ENCODE measurements around the gene LMLN. TPM values are rescaled to one million over a fixed set of nuclear protein-coding genes. Genes with fewer than 3 reads are reported as not detected.

LMLN gene
- total RNA-seq, 1 experiment from 2014 or later = 2.8 TPM

- Histone ChIP-seq H3K36me3 (ENCODE audit: insufficient read depth, low read length) (no peaks in the 10 kb centered on the region), H2AFZ (ENCODE audit: low read length) (no peak overlapping the region), H3K4me3 (ENCODE audit: low read length) (no peak overlapping the region), H3K4me2 (ENCODE audit: low read depth, low read length, poor library complexity, severe bottlenecking) (no peak overlapping the region), H3K27me3 (ENCODE audit: low read length) (no peaks in the 10 kb centered on the region), H3K4me1 (ENCODE audit: low read length) (peaks cover 4% of the 10 kb centered on the region), H3K27ac (ENCODE audit: low read length) (no peak overlapping the region), H3K9ac (ENCODE audit: low read length) (no peak overlapping the region), H3K9me2 (replicated peaks; ENCODE audit: insufficient read depth, low read length) (no peaks in the 10 kb centered on the region), H4K20me1 (ENCODE audit: insufficient read depth, low read depth, low read length) (no peaks in the 10 kb centered on the region), H3K79me2 (ENCODE audit: low read length) (no peaks in the 10 kb centered on the region), H3K9me3 (ENCODE audit: low read length) (no peaks in the 10 kb centered on the region)
- DNase-seq = no peak
Measured at GRCh38 chr3:198065897-198066296, 105.9 kb downstream of the LMLN start.

DNA sequence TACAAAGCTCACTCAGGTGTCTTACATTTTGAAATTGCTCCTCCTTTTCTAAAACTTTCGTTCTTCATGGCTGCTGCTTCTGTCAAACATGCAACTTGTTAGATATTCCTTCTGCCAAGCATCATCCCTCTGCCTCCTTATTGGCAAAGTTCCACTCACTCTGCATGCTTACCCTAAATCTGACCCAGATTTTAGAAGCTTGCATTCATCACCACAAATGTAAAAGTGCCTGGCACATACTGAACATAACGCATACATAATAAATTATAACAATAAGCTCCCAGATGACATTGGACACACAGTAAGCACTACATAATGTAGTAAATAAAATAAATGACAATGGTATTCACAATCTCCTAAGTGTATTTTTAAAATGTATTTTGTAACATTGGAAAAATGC is 107.4 kb downstream of the LMLN start:
- Histone ChIP-seq H3K4me3 (ENCODE audit: low read length) (no peak overlapping the region), H3K36me3 (ENCODE audit: insufficient read depth, low read length) (no peaks in the 10 kb centered on the region), H3K27me3 (ENCODE audit: low read length) (no peaks in the 10 kb centered on the region), H3K9me2 (replicated peaks; ENCODE audit: insufficient read depth, low read length) (no peaks in the 10 kb centered on the region), H2AFZ (ENCODE audit: low read length) (no peak overlapping the region), H3K9ac (ENCODE audit: low read length) (no peak overlapping the region), H3K4me2 (ENCODE audit: low read depth, low read length, poor library complexity, severe bottlenecking) (no peak overlapping the region), H4K20me1 (ENCODE audit: insufficient read depth, low read depth, low read length) (no peaks in the 10 kb centered on the region), H3K79me2 (ENCODE audit: low read length) (no peaks in the 10 kb centered on the region), H3K9me3 (ENCODE audit: low read length) (no peaks in the 10 kb centered on the region), H3K27ac (ENCODE audit: low read length) (no peak overlapping the region), H3K4me1 (ENCODE audit: low read length) (peaks cover 4% of the 10 kb centered on the region)
- no peak for DNase-seq

GRCh38 chr3:198070871-198071270 is 110.9 kb downstream of the LMLN start:
- no peak for DNase-seq
- H3K4me1 ChIP-seq (ENCODE audit: low read length) = peaks cover 4% of the 10 kb centered on the region
- H3K4me2 ChIP-seq (ENCODE audit: low read depth, low read length, poor library complexity, severe bottlenecking) = no peak overlapping the region
- no peak overlapping the region for H3K27ac ChIP-seq (ENCODE audit: low read length)
- H4K20me1 ChIP-seq (ENCODE audit: insufficient read depth, low read depth, low read length) = no peaks in the 10 kb centered on the region
- H3K9ac ChIP-seq (ENCODE audit: low read length) = no peak overlapping the region
- no peaks in the 10 kb centered on the region for H3K27me3 ChIP-seq (ENCODE audit: low read length)
- no peaks in the 10 kb centered on the region for H3K9me2 ChIP-seq (replicated peaks; ENCODE audit: insufficient read depth, low read length)
- no peaks in the 10 kb centered on the region for H3K36me3 ChIP-seq (ENCODE audit: insufficient read depth, low read length)
- no peak overlapping the region for H2AFZ ChIP-seq (ENCODE audit: low read length)
- H3K9me3 ChIP-seq (ENCODE audit: low read length) = no peaks in the 10 kb centered on the region
- H3K4me3 ChIP-seq (ENCODE audit: low read length) = no peak overlapping the region
- H3K79me2 ChIP-seq (ENCODE audit: low read length) = no peaks in the 10 kb centered on the region

DNA sequence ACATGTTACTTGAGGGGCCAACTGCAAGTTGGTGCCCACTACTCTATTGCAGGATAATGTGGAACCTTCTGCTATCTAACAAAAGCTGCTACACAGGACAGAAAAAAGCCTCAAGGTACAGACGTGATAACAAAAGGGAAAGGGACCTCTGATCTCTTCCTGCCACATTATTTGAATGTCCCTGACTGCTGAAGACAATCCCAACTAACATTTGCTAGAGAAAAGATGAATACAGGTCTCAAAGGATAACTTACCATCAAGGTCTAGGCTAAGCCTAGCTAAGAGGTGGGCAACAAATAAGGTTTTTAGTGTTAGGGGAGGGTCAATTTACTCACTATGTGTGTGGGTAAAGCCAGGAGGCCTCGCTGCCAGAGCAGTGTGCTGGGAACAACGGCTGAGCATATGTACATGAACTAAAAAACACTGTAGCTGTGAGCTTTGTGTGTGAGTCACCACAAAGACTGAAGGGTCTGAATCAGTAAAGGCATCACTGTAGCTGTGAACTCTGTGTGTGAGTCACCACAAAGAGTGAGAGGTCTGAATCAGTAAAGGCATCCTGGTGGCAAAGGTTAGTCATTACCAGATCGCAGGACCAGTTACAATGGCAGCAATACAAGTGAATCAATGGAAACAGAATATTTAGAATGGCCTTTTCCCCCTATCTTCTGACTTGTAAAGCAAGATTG is 111.7 kb downstream of the LMLN start:
- H3K4me2 ChIP-seq (ENCODE audit: low read depth, low read length, poor library complexity, severe bottlenecking) = no peak overlapping the region
- no peak overlapping the region for H3K4me3 ChIP-seq (ENCODE audit: low read length)
- no peaks in the 10 kb centered on the region for H3K36me3 ChIP-seq (ENCODE audit: insufficient read depth, low read length)
- DNase-seq = peak; percentile 48
- H3K79me2 ChIP-seq (ENCODE audit: low read length) = no peaks in the 10 kb centered on the region
- no peaks in the 10 kb centered on the region for H3K27me3 ChIP-seq (ENCODE audit: low read length)
- no peaks in the 10 kb centered on the region for H4K20me1 ChIP-seq (ENCODE audit: insufficient read depth, low read depth, low read length)
- peaks cover 4% of the 10 kb centered on the region for H3K4me1 ChIP-seq (ENCODE audit: low read length)
- no peak overlapping the region for H3K9ac ChIP-seq (ENCODE audit: low read length)
- no peak overlapping the region for H3K27ac ChIP-seq (ENCODE audit: low read length)
- H2AFZ ChIP-seq (ENCODE audit: low read length) = no peak overlapping the region
- H3K9me3 ChIP-seq (ENCODE audit: low read length) = no peaks in the 10 kb centered on the region
- no peaks in the 10 kb centered on the region for H3K9me2 ChIP-seq (replicated peaks; ENCODE audit: insufficient read depth, low read length)

DNA sequence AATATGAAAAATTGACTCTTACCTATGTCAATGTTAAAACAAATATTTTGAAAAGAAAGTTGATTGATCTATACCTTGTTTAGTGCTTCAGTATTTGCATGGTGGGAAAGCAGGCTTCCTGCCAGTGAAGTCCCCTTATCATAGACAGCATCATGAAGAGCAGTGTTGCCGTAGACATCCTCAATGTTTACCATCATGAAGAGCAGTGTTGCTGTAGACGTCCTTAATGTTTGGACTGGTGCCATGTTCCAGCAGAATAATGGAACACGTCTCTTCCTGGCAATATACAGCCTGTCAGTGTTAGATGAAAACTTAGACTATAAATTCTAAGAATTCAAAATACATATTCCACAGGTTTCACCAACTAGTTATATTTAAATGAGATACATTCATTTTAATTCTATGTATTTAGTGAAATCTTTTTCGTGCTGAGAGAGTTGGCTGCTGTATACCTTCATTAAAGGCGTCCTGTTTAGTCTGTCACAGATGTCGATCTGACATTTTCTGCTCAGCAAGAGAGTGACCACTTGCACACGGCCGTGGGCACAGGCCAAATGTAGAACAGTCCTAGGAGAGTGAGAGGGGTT is 116.8 kb downstream of the LMLN start:
- Histone ChIP-seq H2AFZ (ENCODE audit: low read length) (no peak overlapping the region), H3K27me3 (ENCODE audit: low read length) (no peaks in the 10 kb centered on the region), H3K27ac (ENCODE audit: low read length) (no peak overlapping the region), H3K4me2 (ENCODE audit: low read depth, low read length, poor library complexity, severe bottlenecking) (no peak overlapping the region), H3K4me1 (ENCODE audit: low read length) (peaks cover 8% of the 10 kb centered on the region), H3K9me3 (ENCODE audit: low read length) (no peaks in the 10 kb centered on the region), H3K79me2 (ENCODE audit: low read length) (no peaks in the 10 kb centered on the region), H4K20me1 (ENCODE audit: insufficient read depth, low read depth, low read length) (no peaks in the 10 kb centered on the region), H3K9me2 (replicated peaks; ENCODE audit: insufficient read depth, low read length) (no peaks in the 10 kb centered on the region), H3K36me3 (ENCODE audit: insufficient read depth, low read length) (no peaks in the 10 kb centered on the region), H3K9ac (ENCODE audit: low read length) (no peak overlapping the region), H3K4me3 (ENCODE audit: low read length) (no peak overlapping the region)
- no peak for DNase-seq

DNA sequence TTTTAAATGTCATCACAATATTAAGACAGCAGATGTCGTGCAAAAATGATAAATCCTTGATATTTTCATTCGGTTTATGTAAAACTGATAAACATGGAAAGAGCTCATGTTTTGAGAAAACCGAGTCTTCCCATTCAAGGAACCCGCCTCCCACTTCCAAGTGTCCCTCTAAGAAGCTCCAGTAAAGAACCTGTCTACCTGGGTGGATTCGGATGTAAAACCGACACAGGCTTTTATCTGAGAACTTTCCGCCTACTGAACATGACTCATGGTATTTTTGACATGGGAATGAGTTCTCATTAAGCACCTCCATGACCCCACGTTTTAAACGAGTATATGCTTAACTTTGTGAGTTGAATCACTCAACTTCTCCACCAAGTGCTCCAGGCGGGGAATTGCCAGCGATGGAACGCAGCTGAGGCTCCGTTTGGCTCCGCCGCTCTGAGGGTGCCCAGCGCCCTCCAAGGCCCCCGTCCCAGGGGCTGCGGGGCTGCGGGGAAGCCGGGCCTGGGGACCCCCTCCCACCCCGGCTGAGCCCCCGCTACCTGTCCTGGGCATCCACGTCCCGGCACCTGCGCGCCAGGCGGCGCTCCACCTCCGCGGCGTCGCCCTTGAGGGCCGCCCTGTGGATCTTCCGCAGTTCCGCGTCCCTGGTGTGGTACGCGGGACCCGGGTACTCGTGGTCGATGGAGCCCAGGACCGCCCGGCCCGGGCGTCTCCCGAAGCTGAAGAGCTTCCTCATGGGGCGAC is 119.9 kb downstream of the LMLN start:
- H3K4me3 ChIP-seq (ENCODE audit: low read length) = peak overlapping the region; percentile 57
- no peaks in the 10 kb centered on the region for H3K27me3 ChIP-seq (ENCODE audit: low read length)
- H3K4me2 ChIP-seq (ENCODE audit: low read depth, low read length, poor library complexity, severe bottlenecking) = peak overlapping the region; percentile 65
- no peak overlapping the region for H2AFZ ChIP-seq (ENCODE audit: low read length)
- peak overlapping the region; percentile 50 for H3K9ac ChIP-seq (ENCODE audit: low read length)
- H3K4me1 ChIP-seq (ENCODE audit: low read length) = peaks cover 8% of the 10 kb centered on the region
- no peaks in the 10 kb centered on the region for H4K20me1 ChIP-seq (ENCODE audit: insufficient read depth, low read depth, low read length)
- no peak overlapping the region for H3K27ac ChIP-seq (ENCODE audit: low read length)
- H3K9me3 ChIP-seq (ENCODE audit: low read length) = no peaks in the 10 kb centered on the region
- no peak for DNase-seq
- no peaks in the 10 kb centered on the region for H3K36me3 ChIP-seq (ENCODE audit: insufficient read depth, low read length)
- no peaks in the 10 kb centered on the region for H3K79me2 ChIP-seq (ENCODE audit: low read length)
- H3K9me2 ChIP-seq (replicated peaks; ENCODE audit: insufficient read depth, low read length) = no peaks in the 10 kb centered on the region

GRCh38 chr3:198080521-198081384 is 120.7 kb downstream of the LMLN start:
- no peaks in the 10 kb centered on the region for H3K9me2 ChIP-seq (replicated peaks; ENCODE audit: insufficient read depth, low read length)
- DNase-seq = peak; percentile 79
- H3K36me3 ChIP-seq (ENCODE audit: insufficient read depth, low read length) = no peaks in the 10 kb centered on the region
- peak overlapping the region; percentile 50 for H3K9ac ChIP-seq (ENCODE audit: low read length)
- H3K4me3 ChIP-seq (ENCODE audit: low read length) = peak overlapping the region; percentile 57
- no peaks in the 10 kb centered on the region for H3K27me3 ChIP-seq (ENCODE audit: low read length)
- H3K4me2 ChIP-seq (ENCODE audit: low read depth, low read length, poor library complexity, severe bottlenecking) = peak overlapping the region; percentile 65
- H2AFZ ChIP-seq (ENCODE audit: low read length) = no peak overlapping the region
- H3K27ac ChIP-seq (ENCODE audit: low read length) = no peak overlapping the region
- no peaks in the 10 kb centered on the region for H4K20me1 ChIP-seq (ENCODE audit: insufficient read depth, low read depth, low read length)
- H3K79me2 ChIP-seq (ENCODE audit: low read length) = no peaks in the 10 kb centered on the region
- H3K9me3 ChIP-seq (ENCODE audit: low read length) = no peaks in the 10 kb centered on the region
- H3K4me1 ChIP-seq (ENCODE audit: low read length) = peaks cover 8% of the 10 kb centered on the region

DNA sequence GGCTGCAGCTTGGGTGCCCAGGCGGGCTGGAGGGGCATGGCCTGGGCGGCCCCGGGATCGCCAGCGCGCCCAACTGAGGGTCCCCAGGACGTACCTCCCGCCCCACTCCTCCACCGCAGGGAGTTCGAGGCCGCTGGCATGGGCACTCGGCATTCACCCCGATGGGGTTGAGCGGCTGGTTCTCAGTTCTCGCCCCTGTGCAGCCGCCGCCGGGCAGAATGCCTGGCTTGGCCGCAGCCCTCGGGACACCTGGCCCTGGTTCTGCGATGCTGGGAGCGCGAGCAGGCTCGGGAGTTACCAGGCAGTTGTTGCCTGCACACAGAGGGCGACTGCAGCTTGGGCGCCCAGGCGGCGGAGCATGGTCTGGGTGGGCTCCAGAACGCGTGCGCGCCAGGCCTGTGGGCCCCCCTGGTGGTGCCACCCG is 121.4 kb downstream of the LMLN start:
- H3K27me3 ChIP-seq (ENCODE audit: low read length) = no peaks in the 10 kb centered on the region
- no peaks in the 10 kb centered on the region for H3K9me2 ChIP-seq (replicated peaks; ENCODE audit: insufficient read depth, low read length)
- no peak overlapping the region for H2AFZ ChIP-seq (ENCODE audit: low read length)
- H3K79me2 ChIP-seq (ENCODE audit: low read length) = no peaks in the 10 kb centered on the region
- H3K4me2 ChIP-seq (ENCODE audit: low read depth, low read length, poor library complexity, severe bottlenecking) = no peak overlapping the region
- H3K9ac ChIP-seq (ENCODE audit: low read length) = no peak overlapping the region
- H3K4me3 ChIP-seq (ENCODE audit: low read length) = no peak overlapping the region
- H3K4me1 ChIP-seq (ENCODE audit: low read length) = peaks cover 8% of the 10 kb centered on the region
- H3K27ac ChIP-seq (ENCODE audit: low read length) = no peak overlapping the region
- no peaks in the 10 kb centered on the region for H3K9me3 ChIP-seq (ENCODE audit: low read length)
- H3K36me3 ChIP-seq (ENCODE audit: insufficient read depth, low read length) = no peaks in the 10 kb centered on the region
- no peak for DNase-seq
- H4K20me1 ChIP-seq (ENCODE audit: insufficient read depth, low read depth, low read length) = no peaks in the 10 kb centered on the region
